ENCODE results near the gene ZNF407.

Gene ZNF407

GRCh38 chr18:74714791-74715190 is 117.1 kb downstream of the ZNF407 start:
- no peaks in the 10 kb centered on the region for H3K9me2 ChIP-seq (replicated peaks; ENCODE audit: insufficient read depth, low read length)
- no peak overlapping the region for H3K27ac ChIP-seq (ENCODE audit: low read length)
- no peaks in the 10 kb centered on the region for H3F3A ChIP-seq (ENCODE audit: insufficient read depth, low read length)
- H4K20me1 ChIP-seq (ENCODE audit: insufficient read depth, low read length): no peaks in the 10 kb centered on the region
- no peaks in the 10 kb centered on the region for H3K36me3 ChIP-seq (replicated peaks; ENCODE audit: insufficient read depth, low read length)
- no peaks in the 10 kb centered on the region for H3K4me1 ChIP-seq (ENCODE audit: low read length)
- TF ChIP-seq EZH2phosphoT487 (IDR thresholded peaks at IDR 0.05; ENCODE audit: low read length): no peak
- TF ChIP-seq CTCF (IDR thresholded peaks at IDR 0.05; ENCODE audit: low read length): no peak
- no peak for TF ChIP-seq EZH2 (optimal IDR thresholded peaks at IDR 0.05; ENCODE audit: low read depth, low read length)
- H2AFZ ChIP-seq (ENCODE audit: low read length): no peak overlapping the region
- DNase-seq: no peak
- H3K4me3 ChIP-seq (ENCODE audit: low read length): no peak overlapping the region
- H3K27me3 ChIP-seq (replicated peaks; ENCODE audit: insufficient read depth, low read length): no peaks in the 10 kb centered on the region
- no peak overlapping the region for H3K4me2 ChIP-seq (ENCODE audit: low read depth, low read length)
- H3K9ac ChIP-seq (ENCODE audit: low read length): no peak overlapping the region
- no peaks in the 10 kb centered on the region for H3K79me2 ChIP-seq (ENCODE audit: low read length)
- H3K9me3 ChIP-seq (replicated peaks; ENCODE audit: insufficient read depth, low read length): no peaks in the 10 kb centered on the region

- H3K9ac ChIP-seq (ENCODE audit: low read length): no peak overlapping the region
- H3K4me1 ChIP-seq (ENCODE audit: low read length): no peaks in the 10 kb centered on the region
- H3K9me2 ChIP-seq (replicated peaks; ENCODE audit: insufficient read depth, low read length): no peaks in the 10 kb centered on the region
- no peak overlapping the region for H3K27ac ChIP-seq (ENCODE audit: low read length)
- H3K4me3 ChIP-seq (ENCODE audit: low read length): no peak overlapping the region
- H4K20me1 ChIP-seq (ENCODE audit: insufficient read depth, low read length): no peaks in the 10 kb centered on the region
- no peak for TF ChIP-seq EZH2phosphoT487 (IDR thresholded peaks at IDR 0.05; ENCODE audit: low read length)
- no peak for TF ChIP-seq CTCF (IDR thresholded peaks at IDR 0.05; ENCODE audit: low read length)
- no peak for TF ChIP-seq EZH2 (optimal IDR thresholded peaks at IDR 0.05; ENCODE audit: low read depth, low read length)
- no peak for DNase-seq
- no peaks in the 10 kb centered on the region for H3K79me2 ChIP-seq (ENCODE audit: low read length)
- H3K27me3 ChIP-seq (replicated peaks; ENCODE audit: insufficient read depth, low read length): no peaks in the 10 kb centered on the region
- H3K9me3 ChIP-seq (replicated peaks; ENCODE audit: insufficient read depth, low read length): no peaks in the 10 kb centered on the region
- H3F3A ChIP-seq (ENCODE audit: insufficient read depth, low read length): no peaks in the 10 kb centered on the region
- H3K36me3 ChIP-seq (replicated peaks; ENCODE audit: insufficient read depth, low read length): no peaks in the 10 kb centered on the region
- no peak overlapping the region for H2AFZ ChIP-seq (ENCODE audit: low read length)
- no peak overlapping the region for H3K4me2 ChIP-seq (ENCODE audit: low read depth, low read length)
Observed at GRCh38 chr18:74715306-74715705, 117.6 kb downstream of the ZNF407 start.

GRCh38 chr18:74715865-74716712 is 118.4 kb downstream of the ZNF407 start:
- no peak overlapping the region for H3K9ac ChIP-seq (ENCODE audit: low read length)
- TF ChIP-seq EZH2 (optimal IDR thresholded peaks at IDR 0.05; ENCODE audit: low read depth, low read length): no peak
- TF ChIP-seq EZH2phosphoT487 (IDR thresholded peaks at IDR 0.05; ENCODE audit: low read length): no peak
- no peak for TF ChIP-seq CTCF (IDR thresholded peaks at IDR 0.05; ENCODE audit: low read length)

More at GRCh38 chr18:74715865-74716712, 118.4 kb downstream of the ZNF407 start:
- H3K79me2 ChIP-seq (ENCODE audit: low read length): no peaks in the 10 kb centered on the region
- no peaks in the 10 kb centered on the region for H3K36me3 ChIP-seq (replicated peaks; ENCODE audit: insufficient read depth, low read length)
- no peaks in the 10 kb centered on the region for H3K9me3 ChIP-seq (replicated peaks; ENCODE audit: insufficient read depth, low read length)
- no peak for DNase-seq
- no peaks in the 10 kb centered on the region for H4K20me1 ChIP-seq (ENCODE audit: insufficient read depth, low read length)
- H3K27me3 ChIP-seq (replicated peaks; ENCODE audit: insufficient read depth, low read length): no peaks in the 10 kb centered on the region
- no peak overlapping the region for H3K27ac ChIP-seq (ENCODE audit: low read length)
- no peak overlapping the region for H2AFZ ChIP-seq (ENCODE audit: low read length)
- H3F3A ChIP-seq (ENCODE audit: insufficient read depth, low read length): no peaks in the 10 kb centered on the region
- H3K4me3 ChIP-seq (ENCODE audit: low read length): no peak overlapping the region
- no peaks in the 10 kb centered on the region for H3K9me2 ChIP-seq (replicated peaks; ENCODE audit: insufficient read depth, low read length)
- no peaks in the 10 kb centered on the region for H3K4me1 ChIP-seq (ENCODE audit: low read length)
- no peak overlapping the region for H3K4me2 ChIP-seq (ENCODE audit: low read depth, low read length)

All from MM.1S (cell line).